Esophagus muscularis mucosa (tissue), 4 donors: ENCODE measurements around the gene SMC2. TPM values are rescaled to one million over a fixed set of nuclear protein-coding genes. Genes with fewer than 3 reads are reported as not detected.

ENCODE experiments used
- DNase-seq: peaks from one replicate; pipeline ENCODE4 v3.0.0-alpha.2; 2017; ENCODE audit errors: extremely low spot score
- H3K27ac ChIP-seq, 4 donors: fragments of 200-600 bp; sonication (generic); replicated peaks in 1 of 4; 1 replicate in 3 of 4; 2 replicates in 1 of 4; pipeline ENCODE4 v1.5.1; 2016 to 2019; ENCODE audit warnings: mild to moderate bottlenecking in 1 of 4
- H3K27me3 ChIP-seq, 4 donors: fragments of 200-600 bp; sonication (generic); one replicate each; pipeline versions ENCODE4 v1.5.1 to v1.6.0; 2016 to 2019
- H3K36me3 ChIP-seq, 4 donors: fragments of 200-600 bp; sonication (generic); one replicate each; pipeline ENCODE4 v1.5.1; 2016 to 2019
- H3K4me1 ChIP-seq, 4 donors: fragments of 200-600 bp; sonication (generic); one replicate each; pipeline ENCODE4 v1.5.1; 2016 to 2019
- H3K4me3 ChIP-seq, 4 donors: fragments of 200-600 bp; sonication (generic); 1 replicate in 2 of 4; 2 replicates in 2 of 4; pipeline ENCODE4 v1.5.1; 2016 to 2019; ENCODE audit warnings: mild to moderate bottlenecking in 4 of 4, moderate library complexity in 1 of 4
- H3K9me3 ChIP-seq, 4 donors: fragments of 200-600 bp; sonication (generic); 1 replicate in 3 of 4; 2 replicates in 1 of 4; pipeline ENCODE4 v1.5.1; 2016 to 2019
- CTCF ChIP-seq, 3 experiments: fragments of 200-600 bp in 2 of 3; fragments of 450-650 bp in 1 of 3; sonication (generic) in 2 of 3; IDR thresholded peaks; one replicate each; pipeline ENCODE4 v1.5.1; 2017 to 2019; ENCODE audit warnings: antibody characterized with exemption in 3 of 3, mild to moderate bottlenecking in 2 of 3, moderate library complexity in 1 of 3
- EP300 ChIP-seq: sonication (generic); formaldehyde crosslinking; IDR thresholded peaks from one replicate; pipeline ENCODE4 v1.6.1; 2017; ENCODE audit warnings: antibody characterized with exemption
- POLR2A ChIP-seq: fragments of 450-650 bp; IDR thresholded peaks from one replicate; pipeline ENCODE4 v1.6.1; 2017; ENCODE audit warnings: antibody characterized with exemption, moderate library complexity, mild to moderate bottlenecking, low read depth
- POLR2AphosphoS5 ChIP-seq, 2 donors: sonication (generic); formaldehyde crosslinking; IDR thresholded peaks; one replicate each; pipeline ENCODE4 v1.6.1; 2017; ENCODE audit warnings: antibody characterized with exemption in 2 of 2
- WGBS: methylation state at CpG from one replicate; pipeline ENCODE4 v1.1.5; 2018; 5-methylcytosine and 5-hydroxymethylcytosine counted together
- intact Hi-C: fragments of 100-400 bp; cut with DNase I; formaldehyde crosslinking; loops from one replicate; pipeline ENCODE4 v1.15.1; 2023
- total RNA-seq, 4 donors: library from RNA; depleted of rRNA; stranded (reverse); fragments of >200 nt; gene quantifications; one replicate each; pipeline versions ENCODE4 v1.1.0 to v1.2.1, GENCODE V29; 2016

Gene SMC2
- total RNA-seq, 4 donors from 2014 or later, result 9.8 to 11.5 (median 10.1) TPM

DNA sequence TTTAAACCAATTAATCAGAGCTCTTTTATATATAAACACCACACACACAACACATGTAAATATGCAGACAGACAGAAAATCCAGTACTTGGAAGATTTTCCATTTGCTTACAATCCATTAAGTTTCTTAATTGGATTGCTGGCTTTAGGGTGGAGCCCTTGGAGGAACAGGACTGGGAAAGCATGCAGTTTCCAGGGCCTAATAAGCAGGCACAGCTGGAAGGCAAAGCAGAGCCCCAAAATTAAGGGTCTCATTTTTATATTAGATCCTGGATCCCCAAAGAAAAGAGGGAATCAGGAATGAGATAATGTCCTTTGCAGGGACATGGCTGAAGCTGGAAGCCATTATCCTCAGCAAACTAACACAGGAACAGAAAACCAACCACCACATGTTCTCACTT lies 13.1 kb upstream of the SMC2 start:
- Histone ChIP-seq H3K36me3 (no peaks in the 10 kb centered on the region), H3K4me1 (peaks cover 0 to 14% (median 11%) of the 10 kb centered on the region in 4 donors), H3K4me3 (no peak overlapping the region), H3K27me3 (no peaks in the 10 kb centered on the region), H3K27ac (no peak overlapping the region), H3K9me3 (no peaks in the 10 kb centered on the region)
- intact Hi-C loops, result no loop called here
- DNase-seq, result no peak
- TF ChIP-seq EP300 (no peak), POLR2AphosphoS5 (IDR thresholded peaks at IDR 0.05) (no peak)

GRCh38 chr9:104082168-104082567 lies 11.9 kb upstream of the SMC2 start:
- intact Hi-C loops, result no loop called here
- no peak overlapping the region for H3K4me3 ChIP-seq
- DNase-seq, result no peak
- no peak for TF ChIP-seq CTCF (IDR thresholded peaks at IDR 0.05)
- no peak for TF ChIP-seq POLR2A
- TF ChIP-seq EP300, result no peak
- TF ChIP-seq POLR2AphosphoS5 (IDR thresholded peaks at IDR 0.05), result no peak
- 86% methylated on average over 1 of the region's 1 CpG for whole genome bisulfite sequencing
- H3K27me3 ChIP-seq, result no peaks in the 10 kb centered on the region
- no peak overlapping the region for H3K27ac ChIP-seq
- H3K9me3 ChIP-seq, result no peaks in the 10 kb centered on the region
- H3K4me1 ChIP-seq, result peaks cover 0 to 2% (median under 1%) of the 10 kb centered on the region in 4 donors
- no peaks in the 10 kb centered on the region for H3K36me3 ChIP-seq

- Histone ChIP-seq H3K36me3 (no peaks in the 10 kb centered on the region), H3K4me1 (peaks cover 0 to 17% (median 13%) of the 10 kb centered on the region in 4 donors), H3K27me3 (no peaks in the 10 kb centered on the region), H3K4me3 (no peak overlapping the region), H3K9me3 (no peaks in the 10 kb centered on the region), H3K27ac (no peak overlapping the region)
- no peak for DNase-seq
- TF ChIP-seq POLR2A, result no peak
- no peak for TF ChIP-seq EP300
- TF ChIP-seq POLR2AphosphoS5 (IDR thresholded peaks at IDR 0.05), result no peak
- TF ChIP-seq CTCF (IDR thresholded peaks at IDR 0.05), result no peak
- 95% methylated on average over 1 of the region's 1 CpG for WGBS
- intact Hi-C loops, result no loop called here
Measured at GRCh38 chr9:104085525-104085924, 8.6 kb upstream of the SMC2 start.

GRCh38 chr9:104087894-104088293 lies 6.2 kb upstream of the SMC2 start:
- no peaks in the 10 kb centered on the region for H3K9me3 ChIP-seq
- 88% methylated on average over 3 of the region's 3 CpGs for WGBS
- H3K4me3 ChIP-seq, result no peak overlapping the region
- H3K4me1 ChIP-seq, result peaks cover 11 to 36% (median 27%) of the 10 kb centered on the region in 4 donors
- TF ChIP-seq CTCF (IDR thresholded peaks at IDR 0.05), result peak in 1 of 3 experiments; percentile 16
- TF ChIP-seq POLR2AphosphoS5 (IDR thresholded peaks at IDR 0.05), result no peak
- intact Hi-C loops, result no loop called here
- no peaks in the 10 kb centered on the region for H3K36me3 ChIP-seq
- H3K27me3 ChIP-seq, result no peaks in the 10 kb centered on the region
- DNase-seq, result no peak
- no peak overlapping the region for H3K27ac ChIP-seq

DNA sequence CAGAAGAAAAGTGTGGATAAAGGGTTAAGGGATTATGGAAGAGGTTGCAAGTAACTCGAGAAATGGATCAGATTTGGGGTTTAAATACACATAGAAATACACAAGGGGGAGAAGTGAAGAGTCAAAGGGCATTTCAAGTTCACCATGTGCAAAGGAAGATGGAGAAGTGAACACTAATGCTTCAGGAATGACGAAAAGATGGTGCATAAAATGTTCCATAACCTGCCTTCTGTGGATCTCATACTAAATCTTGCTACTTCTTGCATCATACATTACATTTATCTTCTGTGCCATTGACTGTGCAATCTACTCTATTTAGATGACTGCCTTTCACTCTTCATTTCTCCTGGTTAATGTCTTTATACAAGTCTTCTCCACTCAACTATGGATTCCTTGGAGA lies 5.7 kb upstream of the SMC2 start:
- TF ChIP-seq POLR2AphosphoS5 (IDR thresholded peaks at IDR 0.05) (no peak), CTCF (IDR thresholded peaks at IDR 0.05) (no peak), POLR2A (no peak), EP300 (no peak)
- DNase-seq, result no peak
- no peaks in the 10 kb centered on the region for H3K9me3 ChIP-seq
- H3K36me3 ChIP-seq, result no peaks in the 10 kb centered on the region
- peaks cover 14 to 40% (median 31%) of the 10 kb centered on the region in 4 donors for H3K4me1 ChIP-seq
- H3K27ac ChIP-seq, result no peak overlapping the region
- intact Hi-C loops, result no loop called here
- 83% methylated on average over 2 of the region's 2 CpGs for WGBS
- H3K4me3 ChIP-seq, result no peak overlapping the region
- H3K27me3 ChIP-seq, result no peaks in the 10 kb centered on the region
